SK-N-SH (cell line): ENCODE measurements around the gene LRRC26.

Experiments used
- EZH2phosphoT487 ChIP-seq: fragments of 200-600 bp; sonication (generic); IDR thresholded peaks from 2 replicates; pipeline ENCODE4 v1.6.1; 2017; ENCODE audit warnings: low read depth, mixed run types, mild to moderate bottlenecking, antibody characterized with exemption, moderate library complexity, borderline replicate concordance
- MXI1 ChIP-seq: IDR thresholded peaks from 2 replicates; pipeline ENCODE4 v1.6.1; 2012; ENCODE audit warnings: mild to moderate bottlenecking, low read depth, low read length, improper control_type of control experiment
- TF ChIP-seq, protein P1 (sequence below): fragments of 200-600 bp; sonication (generic); IDR thresholded peaks from 2 replicates; pipeline ENCODE4 v1.6.1; 2017; ENCODE audit warnings: antibody characterized with exemption, mild to moderate bottlenecking, moderate library complexity

GRCh38 chr9:137186385-137186784, 16.5 kb upstream of the LRRC26 start:
- TF ChIP-seq, protein P1, sequence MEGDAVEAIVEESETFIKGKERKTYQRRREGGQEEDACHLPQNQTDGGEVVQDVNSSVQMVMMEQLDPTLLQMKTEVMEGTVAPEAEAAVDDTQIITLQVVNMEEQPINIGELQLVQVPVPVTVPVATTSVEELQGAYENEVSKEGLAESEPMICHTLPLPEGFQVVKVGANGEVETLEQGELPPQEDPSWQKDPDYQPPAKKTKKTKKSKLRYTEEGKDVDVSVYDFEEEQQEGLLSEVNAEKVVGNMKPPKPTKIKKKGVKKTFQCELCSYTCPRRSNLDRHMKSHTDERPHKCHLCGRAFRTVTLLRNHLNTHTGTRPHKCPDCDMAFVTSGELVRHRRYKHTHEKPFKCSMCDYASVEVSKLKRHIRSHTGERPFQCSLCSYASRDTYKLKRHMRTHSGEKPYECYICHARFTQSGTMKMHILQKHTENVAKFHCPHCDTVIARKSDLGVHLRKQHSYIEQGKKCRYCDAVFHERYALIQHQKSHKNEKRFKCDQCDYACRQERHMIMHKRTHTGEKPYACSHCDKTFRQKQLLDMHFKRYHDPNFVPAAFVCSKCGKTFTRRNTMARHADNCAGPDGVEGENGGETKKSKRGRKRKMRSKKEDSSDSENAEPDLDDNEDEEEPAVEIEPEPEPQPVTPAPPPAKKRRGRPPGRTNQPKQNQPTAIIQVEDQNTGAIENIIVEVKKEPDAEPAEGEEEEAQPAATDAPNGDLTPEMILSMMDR, result no peak
- TF ChIP-seq MXI1 (no peak), EZH2phosphoT487 (no peak)
